WTC11 (cell line): ENCODE measurements around the gene GRAMD2A. TPM values are rescaled to one million over a fixed set of nuclear protein-coding genes. Genes with fewer than 3 reads are reported as not detected.

Experiments used
- ATAC-seq: fragments of 200-7000 bp; cut with Tn5 transposase; 2 replicates; pipeline ENCODE4 v1.10.0; 2021; ENCODE audit warnings: mild to moderate bottlenecking, moderate library complexity
- CTCF ChIA-PET: fragments of 300-600 bp; sonication (Branson Sonifier 250); formaldehyde crosslinking; loops from one replicate; lab custom pipeline; 2021; ENCODE audit warnings: antibody characterized with exemption; lab: Charles Lee
- POLR2A ChIA-PET: fragments of 350-600 bp; sonication (Branson Sonifier 250); formaldehyde crosslinking; loops from one replicate; lab custom pipeline; 2021; ENCODE audit warnings: antibody characterized with exemption; lab: Charles Lee
- DNase-seq: peaks from one replicate; pipeline ENCODE4 v3.0.0; 2021; ENCODE audit warnings: low spot score
- H3K27ac Mint-ChIP-seq: 2 replicates; pipeline ENCODE4 v1.8.0; 2021; ENCODE audit warnings: mixed read lengths
- H3K27me3 Mint-ChIP-seq: 2 replicates; pipeline ENCODE4 v1.8.0; 2021; ENCODE audit warnings: low read depth, mild to moderate bottlenecking, moderate library complexity, mixed read lengths
- H3K36me3 Mint-ChIP-seq: 2 replicates; pipeline ENCODE4 v1.8.0; 2021; ENCODE audit warnings: mixed read lengths
- H3K4me1 Mint-ChIP-seq: 2 replicates; pipeline ENCODE4 v1.8.0; 2022; ENCODE audit warnings: mixed read lengths
- H3K4me3 Mint-ChIP-seq: 2 replicates; pipeline ENCODE4 v1.8.0; 2021; ENCODE audit warnings: mild to moderate bottlenecking, moderate library complexity, mixed read lengths
- H3K9me3 Mint-ChIP-seq: 2 replicates; pipeline ENCODE4 v1.8.0; 2021; ENCODE audit warnings: mixed read lengths
- CREB1 ChIP-seq: sonication (generic); formaldehyde crosslinking; IDR thresholded peaks from 2 replicates; pipeline ENCODE4 v1.8.0; 2023; ENCODE audit warnings: mild to moderate bottlenecking, missing genetic modification reagents
- FOXP1 ChIP-seq: sonication (generic); formaldehyde crosslinking; IDR thresholded peaks from 2 replicates; pipeline ENCODE4 v1.8.0; 2022; ENCODE audit warnings: missing genetic modification reagents, mild to moderate bottlenecking, moderate library complexity, borderline replicate concordance
- GRHL2 ChIP-seq: fragments of 250-450 bp; sonication (Bioruptor Pico); IDR thresholded peaks from 2 replicates; pipeline ENCODE4 v1.8.0; 2022; ENCODE audit warnings: mild to moderate bottlenecking, moderate library complexity; ENCODE audit not compliant: insufficient replicate concordance, severe bottlenecking
- GTF2I ChIP-seq: fragments of 250-450 bp; sonication (Bioruptor Pico); conservative IDR thresholded peaks from 2 replicates; pipeline ENCODE4 v1.4.0; 2021; ENCODE audit warnings: mild to moderate bottlenecking
- HMGA2 ChIP-seq: fragments of 250-450 bp; sonication (Bioruptor Pico); IDR thresholded peaks from 2 replicates; pipeline ENCODE4 v1.4.0; 2021; ENCODE audit warnings: mild to moderate bottlenecking, moderate library complexity
- IRF2 ChIP-seq: sonication (generic); formaldehyde crosslinking; IDR thresholded peaks from 2 replicates; pipeline ENCODE4 v1.8.0; 2022; ENCODE audit warnings: low read depth, missing genetic modification reagents, borderline replicate concordance
- KAT7 ChIP-seq: sonication (generic); formaldehyde crosslinking; IDR thresholded peaks from 2 replicates; pipeline ENCODE4 v1.8.1; 2023; ENCODE audit warnings: missing genetic modification reagents, mild to moderate bottlenecking, borderline replicate concordance
- NFE2L1 ChIP-seq: sonication (generic); formaldehyde crosslinking; IDR thresholded peaks from 2 replicates; pipeline ENCODE4 v1.8.1; 2023; ENCODE audit warnings: missing genetic modification reagents
- NR2C2 ChIP-seq: sonication (generic); formaldehyde crosslinking; IDR thresholded peaks from 2 replicates; pipeline ENCODE4 v1.8.0; 2022; ENCODE audit warnings: mild to moderate bottlenecking, missing genetic modification reagents
- SMAD4 ChIP-seq: sonication (generic); formaldehyde crosslinking; IDR thresholded peaks from 2 replicates; pipeline ENCODE4 v1.8.0; 2022; ENCODE audit warnings: mild to moderate bottlenecking, missing genetic modification reagents
- SOX15 ChIP-seq: fragments of 250-450 bp; sonication (Bioruptor Pico); IDR thresholded peaks from 2 replicates; pipeline ENCODE4 v1.9.0; 2021; ENCODE audit warnings: mild to moderate bottlenecking
- SP1 ChIP-seq: sonication (generic); formaldehyde crosslinking; conservative IDR thresholded peaks from 2 replicates; pipeline ENCODE4 v1.8.1; 2022; ENCODE audit warnings: missing genetic modification reagents
- TCF7 ChIP-seq: sonication (generic); formaldehyde crosslinking; IDR thresholded peaks from 2 replicates; pipeline ENCODE4 v1.8.0; 2022; ENCODE audit warnings: mild to moderate bottlenecking, low read depth, missing genetic modification reagents, moderate library complexity
- TP53 ChIP-seq: sonication (generic); formaldehyde crosslinking; IDR thresholded peaks from 2 replicates; pipeline ENCODE4 v1.8.1; 2023; ENCODE audit warnings: mild to moderate bottlenecking, missing genetic modification reagents
- ZNF121 ChIP-seq: sonication (generic); formaldehyde crosslinking; IDR thresholded peaks from 2 replicates; pipeline ENCODE4 v1.8.0; 2023; ENCODE audit warnings: missing genetic modification reagents
- ZNF138 ChIP-seq: sonication (generic); formaldehyde crosslinking; conservative IDR thresholded peaks from 2 replicates; pipeline ENCODE4 v1.8.1; 2022; ENCODE audit warnings: mild to moderate bottlenecking, moderate library complexity, missing genetic modification reagents
- total RNA-seq: library from RNA; stranded (reverse); gene quantifications from 3 replicates; pipeline ENCODE4 v1.2.3, GENCODE V29; 2021
- TF ChIP-seq, protein P1 (sequence below): sonication (generic); formaldehyde crosslinking; IDR thresholded peaks from 2 replicates; pipeline ENCODE4 v1.8.1; 2022; ENCODE audit warnings: missing genetic modification reagents, borderline replicate concordance
- TF ChIP-seq, protein P2 (sequence below): sonication (generic); formaldehyde crosslinking; IDR thresholded peaks from 2 replicates; pipeline ENCODE4 v1.8.0; 2022; ENCODE audit warnings: missing genetic modification reagents
- TF ChIP-seq, protein P3 (sequence below): fragments of 200-600 bp; IDR thresholded peaks from 2 replicates; pipeline ENCODE4 v1.8.0; 2022; ENCODE audit warnings: antibody characterized with exemption
- TF ChIP-seq, protein P4 (sequence below): sonication (generic); formaldehyde crosslinking; IDR thresholded peaks from 2 replicates; pipeline ENCODE4 v1.8.1; 2022; ENCODE audit warnings: low read depth, mild to moderate bottlenecking, moderate library complexity, missing genetic modification reagents, borderline replicate concordance
- TF ChIP-seq, protein P5 (sequence below): fragments of 250-450 bp; sonication (Bioruptor Pico); IDR thresholded peaks from 2 replicates; pipeline ENCODE4 v1.9.0; 2021; ENCODE audit warnings: mild to moderate bottlenecking
- TF ChIP-seq, protein P6 (sequence below): sonication (generic); formaldehyde crosslinking; IDR thresholded peaks from 2 replicates; pipeline ENCODE4 v1.8.1; 2023; ENCODE audit warnings: mild to moderate bottlenecking, moderate library complexity, missing genetic modification reagents
- TF ChIP-seq, protein P7 (sequence below): sonication (generic); formaldehyde crosslinking; IDR thresholded peaks from 2 replicates; pipeline ENCODE4 v1.8.1; 2022; ENCODE audit warnings: mild to moderate bottlenecking, moderate library complexity, missing genetic modification reagents

Gene GRAMD2A
- total RNA-seq, 1 experiment from 2014 or later: 1.9 TPM

DNA sequence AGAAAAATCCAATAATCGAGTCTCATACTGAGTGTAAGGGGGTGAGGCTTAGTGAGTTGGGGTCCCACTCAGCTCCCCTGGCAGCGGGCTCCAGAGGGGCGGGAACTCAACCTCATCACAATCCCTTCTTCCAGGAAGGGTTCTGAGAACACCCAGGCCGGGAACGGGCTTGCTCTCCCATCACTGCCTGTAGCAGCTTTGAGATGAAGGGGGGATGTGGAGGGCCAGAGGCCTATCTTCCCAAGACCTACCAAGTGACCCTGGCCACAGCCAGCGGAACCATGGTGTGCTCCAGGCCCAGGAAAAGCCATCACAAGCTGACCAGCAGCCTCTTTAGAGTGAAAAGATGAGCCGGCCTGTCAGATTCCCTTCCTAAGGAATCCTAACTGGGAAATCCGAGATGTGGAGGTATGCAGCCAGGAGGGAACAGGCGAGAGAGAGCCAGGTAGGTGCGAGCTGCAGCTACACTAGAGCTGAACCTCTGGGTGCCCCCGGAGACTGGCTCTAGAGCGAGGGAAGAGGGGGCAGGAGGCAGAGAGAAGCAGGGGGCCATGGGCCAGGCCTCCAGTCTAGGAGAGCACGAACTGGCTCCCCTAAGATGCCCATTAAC, 18.5 kb downstream of the GRAMD2A start:
- POLR2A ChIA-PET: no interaction called here
- Mint-ChIP-seq H3K27me3 (peaks cover 10% of the 10 kb centered on the region), H3K27ac (no peak overlapping the region), H3K9me3 (no peaks in the 10 kb centered on the region), H3K36me3 (no peaks in the 10 kb centered on the region)
- DNase-seq (no peak), ATAC-seq (no peak)
- TF ChIP-seq SP1 (CRISPR knock-in tag) (no peak), FOXP1 (CRISPR knock-in tag) (no peak), NR2C2 (CRISPR knock-in tag) (no peak), HMGA2 (CRISPR knock-in tag) (no peak), SMAD4 (no peak), NFE2L1 (CRISPR knock-in tag) (no peak), KAT7 (CRISPR knock-in tag) (no peak), IRF2 (CRISPR knock-in tag) (no peak)
- TF ChIP-seq, protein P1, sequence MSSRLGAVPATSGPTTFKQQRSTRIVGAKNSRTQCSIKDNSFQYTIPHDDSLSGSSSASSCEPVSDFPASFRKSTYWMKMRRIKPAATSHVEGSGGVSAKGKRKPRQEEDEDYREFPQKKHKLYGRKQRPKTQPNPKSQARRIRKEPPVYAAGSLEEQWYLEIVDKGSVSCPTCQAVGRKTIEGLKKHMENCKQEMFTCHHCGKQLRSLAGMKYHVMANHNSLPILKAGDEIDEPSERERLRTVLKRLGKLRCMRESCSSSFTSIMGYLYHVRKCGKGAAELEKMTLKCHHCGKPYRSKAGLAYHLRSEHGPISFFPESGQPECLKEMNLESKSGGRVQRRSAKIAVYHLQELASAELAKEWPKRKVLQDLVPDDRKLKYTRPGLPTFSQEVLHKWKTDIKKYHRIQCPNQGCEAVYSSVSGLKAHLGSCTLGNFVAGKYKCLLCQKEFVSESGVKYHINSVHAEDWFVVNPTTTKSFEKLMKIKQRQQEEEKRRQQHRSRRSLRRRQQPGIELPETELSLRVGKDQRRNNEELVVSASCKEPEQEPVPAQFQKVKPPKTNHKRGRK (CRISPR knock-in tag): no peak
- TF ChIP-seq, all 79 proteins: peak for 0
- peaks cover 16% of the 10 kb centered on the region for H3K4me1 Mint-ChIP-seq
- CTCF ChIA-PET: interaction anchor here (1.2 kb wide), 2 partner anchors 22 to 371 kb away, joined by 3 read pairs; no protein-coding TSS in a partner anchor
- no peak overlapping the region for H3K4me3 Mint-ChIP-seq

DNA sequence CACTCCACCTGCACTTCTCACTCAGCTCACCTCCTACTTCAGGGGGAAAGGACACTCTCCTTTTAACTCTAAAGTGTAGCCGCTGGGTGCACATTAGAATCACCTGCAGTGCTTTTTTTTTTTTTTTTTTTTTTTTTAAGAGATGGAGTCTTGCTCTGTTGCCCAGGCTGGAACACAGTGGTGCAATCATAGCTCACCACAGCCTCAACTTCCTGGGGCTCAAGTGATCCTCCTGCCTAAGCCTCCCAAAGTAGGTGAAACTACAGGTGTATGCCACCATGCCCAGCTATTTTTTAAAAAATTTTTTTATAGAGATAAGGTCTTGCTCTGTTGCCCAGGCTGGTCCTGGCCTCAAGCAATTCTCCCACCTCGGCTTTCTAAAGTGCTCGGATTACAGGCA, 20.8 kb downstream of the GRAMD2A start:
- CTCF ChIA-PET: interaction anchor here (0.6 to 1.7 kb wide), 3 partner anchors 8 to 629 kb away, joined by 3 to 6 read pairs (median 3); partner anchors contain the start of gene GRAMD2A

DNA sequence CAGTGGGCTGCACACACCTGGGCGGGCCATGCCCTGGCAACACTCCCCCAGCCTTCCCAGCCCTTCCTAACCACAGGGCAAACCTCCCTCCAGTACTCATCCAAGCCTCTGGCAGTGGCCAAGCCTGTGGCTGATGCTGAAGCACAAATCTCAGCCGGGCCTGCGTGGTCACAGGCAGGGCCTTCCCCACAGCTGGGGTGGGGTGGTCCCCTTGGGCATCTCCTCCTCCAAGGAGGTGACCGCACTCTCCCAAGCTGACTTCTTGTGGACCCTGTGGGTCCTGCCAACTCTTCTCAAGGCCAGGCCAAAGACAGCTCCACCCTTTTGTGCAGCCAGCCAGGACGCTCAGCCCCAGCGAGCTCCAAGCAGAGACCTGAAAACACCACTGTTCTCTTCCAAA, 21.4 kb downstream of the GRAMD2A start:
- H3K27ac Mint-ChIP-seq: no peak overlapping the region
- H3K4me1 Mint-ChIP-seq: peaks cover 12% of the 10 kb centered on the region
- POLR2A ChIA-PET: no interaction called here
- no peaks in the 10 kb centered on the region for H3K36me3 Mint-ChIP-seq
- no peak overlapping the region for H3K4me3 Mint-ChIP-seq
- ATAC-seq: no peak
- DNase-seq: no peak
- no peaks in the 10 kb centered on the region; the same call in 1 of the 2 replicates for H3K27me3 Mint-ChIP-seq
- CTCF ChIA-PET: interaction anchor here (0.7 kb wide), 1 partner anchor 133 kb away, joined by 3 read pairs; no protein-coding TSS in a partner anchor
- H3K9me3 Mint-ChIP-seq: no peaks in the 10 kb centered on the region
- no peak for TF ChIP-seq TP53
- TF ChIP-seq, protein P2, sequence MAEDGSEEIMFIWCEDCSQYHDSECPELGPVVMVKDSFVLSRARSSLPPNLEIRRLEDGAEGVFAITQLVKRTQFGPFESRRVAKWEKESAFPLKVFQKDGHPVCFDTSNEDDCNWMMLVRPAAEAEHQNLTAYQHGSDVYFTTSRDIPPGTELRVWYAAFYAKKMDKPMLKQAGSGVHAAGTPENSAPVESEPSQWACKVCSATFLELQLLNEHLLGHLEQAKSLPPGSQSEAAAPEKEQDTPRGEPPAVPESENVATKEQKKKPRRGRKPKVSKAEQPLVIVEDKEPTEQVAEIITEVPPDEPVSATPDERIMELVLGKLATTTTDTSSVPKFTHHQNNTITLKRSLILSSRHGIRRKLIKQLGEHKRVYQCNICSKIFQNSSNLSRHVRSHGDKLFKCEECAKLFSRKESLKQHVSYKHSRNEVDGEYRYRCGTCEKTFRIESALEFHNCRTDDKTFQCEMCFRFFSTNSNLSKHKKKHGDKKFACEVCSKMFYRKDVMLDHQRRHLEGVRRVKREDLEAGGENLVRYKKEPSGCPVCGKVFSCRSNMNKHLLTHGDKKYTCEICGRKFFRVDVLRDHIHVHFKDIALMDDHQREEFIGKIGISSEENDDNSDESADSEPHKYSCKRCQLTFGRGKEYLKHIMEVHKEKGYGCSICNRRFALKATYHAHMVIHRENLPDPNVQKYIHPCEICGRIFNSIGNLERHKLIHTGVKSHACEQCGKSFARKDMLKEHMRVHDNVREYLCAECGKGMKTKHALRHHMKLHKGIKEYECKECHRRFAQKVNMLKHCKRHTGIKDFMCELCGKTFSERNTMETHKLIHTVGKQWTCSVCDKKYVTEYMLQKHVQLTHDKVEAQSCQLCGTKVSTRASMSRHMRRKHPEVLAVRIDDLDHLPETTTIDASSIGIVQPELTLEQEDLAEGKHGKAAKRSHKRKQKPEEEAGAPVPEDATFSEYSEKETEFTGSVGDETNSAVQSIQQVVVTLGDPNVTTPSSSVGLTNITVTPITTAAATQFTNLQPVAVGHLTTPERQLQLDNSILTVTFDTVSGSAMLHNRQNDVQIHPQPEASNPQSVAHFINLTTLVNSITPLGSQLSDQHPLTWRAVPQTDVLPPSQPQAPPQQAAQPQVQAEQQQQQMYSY (CRISPR knock-in tag): no peak
- TF ChIP-seq, protein P3, sequence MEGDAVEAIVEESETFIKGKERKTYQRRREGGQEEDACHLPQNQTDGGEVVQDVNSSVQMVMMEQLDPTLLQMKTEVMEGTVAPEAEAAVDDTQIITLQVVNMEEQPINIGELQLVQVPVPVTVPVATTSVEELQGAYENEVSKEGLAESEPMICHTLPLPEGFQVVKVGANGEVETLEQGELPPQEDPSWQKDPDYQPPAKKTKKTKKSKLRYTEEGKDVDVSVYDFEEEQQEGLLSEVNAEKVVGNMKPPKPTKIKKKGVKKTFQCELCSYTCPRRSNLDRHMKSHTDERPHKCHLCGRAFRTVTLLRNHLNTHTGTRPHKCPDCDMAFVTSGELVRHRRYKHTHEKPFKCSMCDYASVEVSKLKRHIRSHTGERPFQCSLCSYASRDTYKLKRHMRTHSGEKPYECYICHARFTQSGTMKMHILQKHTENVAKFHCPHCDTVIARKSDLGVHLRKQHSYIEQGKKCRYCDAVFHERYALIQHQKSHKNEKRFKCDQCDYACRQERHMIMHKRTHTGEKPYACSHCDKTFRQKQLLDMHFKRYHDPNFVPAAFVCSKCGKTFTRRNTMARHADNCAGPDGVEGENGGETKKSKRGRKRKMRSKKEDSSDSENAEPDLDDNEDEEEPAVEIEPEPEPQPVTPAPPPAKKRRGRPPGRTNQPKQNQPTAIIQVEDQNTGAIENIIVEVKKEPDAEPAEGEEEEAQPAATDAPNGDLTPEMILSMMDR: no peak
- TF ChIP-seq, protein P4, sequence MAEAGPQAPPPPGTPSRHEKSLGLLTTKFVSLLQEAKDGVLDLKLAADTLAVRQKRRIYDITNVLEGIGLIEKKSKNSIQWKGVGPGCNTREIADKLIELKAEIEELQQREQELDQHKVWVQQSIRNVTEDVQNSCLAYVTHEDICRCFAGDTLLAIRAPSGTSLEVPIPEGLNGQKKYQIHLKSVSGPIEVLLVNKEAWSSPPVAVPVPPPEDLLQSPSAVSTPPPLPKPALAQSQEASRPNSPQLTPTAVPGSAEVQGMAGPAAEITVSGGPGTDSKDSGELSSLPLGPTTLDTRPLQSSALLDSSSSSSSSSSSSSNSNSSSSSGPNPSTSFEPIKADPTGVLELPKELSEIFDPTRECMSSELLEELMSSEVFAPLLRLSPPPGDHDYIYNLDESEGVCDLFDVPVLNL (CRISPR knock-in tag): no peak
- TF ChIP-seq, protein P5, sequence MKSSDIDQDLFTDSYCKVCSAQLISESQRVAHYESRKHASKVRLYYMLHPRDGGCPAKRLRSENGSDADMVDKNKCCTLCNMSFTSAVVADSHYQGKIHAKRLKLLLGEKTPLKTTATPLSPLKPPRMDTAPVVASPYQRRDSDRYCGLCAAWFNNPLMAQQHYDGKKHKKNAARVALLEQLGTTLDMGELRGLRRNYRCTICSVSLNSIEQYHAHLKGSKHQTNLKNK: no peak
- no peak for TF ChIP-seq CREB1 (CRISPR knock-in tag)
- TF ChIP-seq, protein P6, sequence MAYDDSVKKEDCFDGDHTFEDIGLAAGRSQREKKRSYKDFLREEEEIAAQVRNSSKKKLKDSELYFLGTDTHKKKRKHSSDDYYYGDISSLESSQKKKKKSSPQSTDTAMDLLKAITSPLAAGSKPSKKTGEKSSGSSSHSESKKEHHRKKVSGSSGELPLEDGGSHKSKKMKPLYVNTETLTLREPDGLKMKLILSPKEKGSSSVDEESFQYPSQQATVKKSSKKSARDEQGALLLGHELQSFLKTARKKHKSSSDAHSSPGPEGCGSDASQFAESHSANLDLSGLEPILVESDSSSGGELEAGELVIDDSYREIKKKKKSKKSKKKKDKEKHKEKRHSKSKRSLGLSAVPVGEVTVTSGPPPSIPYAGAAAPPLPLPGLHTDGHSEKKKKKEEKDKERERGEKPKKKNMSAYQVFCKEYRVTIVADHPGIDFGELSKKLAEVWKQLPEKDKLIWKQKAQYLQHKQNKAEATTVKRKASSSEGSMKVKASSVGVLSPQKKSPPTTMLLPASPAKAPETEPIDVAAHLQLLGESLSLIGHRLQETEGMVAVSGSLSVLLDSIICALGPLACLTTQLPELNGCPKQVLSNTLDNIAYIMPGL: no peak

More for the DNA sequence above, 20.8 kb downstream of the GRAMD2A start:
- no peak for ATAC-seq
- no peaks in the 10 kb centered on the region for H3K9me3 Mint-ChIP-seq
- POLR2A ChIA-PET: no interaction called here
- no peak overlapping the region for H3K27ac Mint-ChIP-seq
- H3K4me1 Mint-ChIP-seq: peaks cover 12% of the 10 kb centered on the region
- H3K36me3 Mint-ChIP-seq: no peaks in the 10 kb centered on the region
- TF ChIP-seq TCF7 (CRISPR knock-in tag) (no peak), ZNF138 (CRISPR knock-in tag) (no peak), SOX15 (CRISPR knock-in tag) (no peak), ZNF121 (CRISPR knock-in tag) (peak; percentile 46; the same call in 1 of the 2 replicates), GTF2I (CRISPR knock-in tag) (no peak), GRHL2 (CRISPR knock-in tag) (no peak)
- TF ChIP-seq, protein P7, sequence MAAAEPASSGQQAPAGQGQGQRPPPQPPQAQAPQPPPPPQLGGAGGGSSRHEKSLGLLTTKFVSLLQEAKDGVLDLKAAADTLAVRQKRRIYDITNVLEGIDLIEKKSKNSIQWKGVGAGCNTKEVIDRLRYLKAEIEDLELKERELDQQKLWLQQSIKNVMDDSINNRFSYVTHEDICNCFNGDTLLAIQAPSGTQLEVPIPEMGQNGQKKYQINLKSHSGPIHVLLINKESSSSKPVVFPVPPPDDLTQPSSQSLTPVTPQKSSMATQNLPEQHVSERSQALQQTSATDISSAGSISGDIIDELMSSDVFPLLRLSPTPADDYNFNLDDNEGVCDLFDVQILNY: no peak
- H3K27me3 Mint-ChIP-seq: no peaks in the 10 kb centered on the region; the same call in 1 of the 2 replicates
- no peak for DNase-seq
- H3K4me3 Mint-ChIP-seq: no peak overlapping the region
